ENCODE results near the gene CTNNA1.

CTNNA1 gene

GRCh38 chr5:138938526-138938925, 185.3 kb downstream of the CTNNA1 start:
- CTCF ChIA-PET = interaction anchor here (0.6 kb wide), 1 partner anchor 362 kb away, joined by 3 read pairs; no protein-coding TSS in a partner anchor
- H3K9me3 ChIP-seq (ENCODE audit: control insufficient read depth, insufficient read depth, low read depth, low read length) = no peaks in the 10 kb centered on the region
- H3K4me3 ChIP-seq (ENCODE audit: low read depth, low read length) = no peak overlapping the region
- no peak for TF ChIP-seq FEZF1 (tag by site-specific recombination; IDR thresholded peaks at IDR 0.05)
- TF ChIP-seq PRDM1 (tag by site-specific recombination; IDR thresholded peaks at IDR 0.05) = peak; percentile 40; the same call in 1 of the 2 replicates
- POLR2A ChIA-PET = no interaction called here
- no peaks in the 10 kb centered on the region for H3K4me1 ChIP-seq (ENCODE audit: control insufficient read depth, insufficient read depth, low read length)
- no peak overlapping the region for H3K27ac ChIP-seq (ENCODE audit: extremely low read depth, low read depth, low read length)
- H3K36me3 ChIP-seq (ENCODE audit: control insufficient read depth in 2 of 2, insufficient read depth in 1 of 2, low read length in 2 of 2) = peaks cover 0 to 26% of the 10 kb centered on the region in 2 experiments; a peak in 2 of 3 replicates

GRCh38 chr5:138942066-138942465, 188.8 kb downstream of the CTNNA1 start:
- ChIA-PET POLR2A (no interaction called here), CTCF (no interaction called here)
- H3K36me3 ChIP-seq (ENCODE audit: control insufficient read depth in 2 of 2, insufficient read depth in 1 of 2, low read length in 2 of 2) = peaks cover 0 to 7% of the 10 kb centered on the region in 2 experiments; a peak in 1 of 3 replicates
- no peak overlapping the region for H3K27ac ChIP-seq (ENCODE audit: extremely low read depth, low read depth, low read length)
- no peaks in the 10 kb centered on the region for H3K4me1 ChIP-seq (ENCODE audit: control insufficient read depth, insufficient read depth, low read length)
- TF ChIP-seq ZNF549 (tag by site-specific recombination; IDR thresholded peaks at IDR 0.05) (no peak), ZNF449 (tag by site-specific recombination; IDR thresholded peaks at IDR 0.05) (no peak), ZNF792 (tag by site-specific recombination; IDR thresholded peaks at IDR 0.05) (no peak), ZNF114 (tag by site-specific recombination; IDR thresholded peaks at IDR 0.05) (no peak), ZNF629 (tag by site-specific recombination; IDR thresholded peaks at IDR 0.05) (no peak), ZNF658 (tag by site-specific recombination; IDR thresholded peaks at IDR 0.05) (no peak), ZNF704 (tag by site-specific recombination; IDR thresholded peaks at IDR 0.05) (no peak), ZNF670 (tag by site-specific recombination; IDR thresholded peaks at IDR 0.05; ENCODE audit: low read depth) (no peak), ZNF24 (tag by site-specific recombination; IDR thresholded peaks at IDR 0.05) (no peak), ZNF175 (tag by site-specific recombination; IDR thresholded peaks at IDR 0.05) (no peak)
- TF ChIP-seq, protein P1, sequence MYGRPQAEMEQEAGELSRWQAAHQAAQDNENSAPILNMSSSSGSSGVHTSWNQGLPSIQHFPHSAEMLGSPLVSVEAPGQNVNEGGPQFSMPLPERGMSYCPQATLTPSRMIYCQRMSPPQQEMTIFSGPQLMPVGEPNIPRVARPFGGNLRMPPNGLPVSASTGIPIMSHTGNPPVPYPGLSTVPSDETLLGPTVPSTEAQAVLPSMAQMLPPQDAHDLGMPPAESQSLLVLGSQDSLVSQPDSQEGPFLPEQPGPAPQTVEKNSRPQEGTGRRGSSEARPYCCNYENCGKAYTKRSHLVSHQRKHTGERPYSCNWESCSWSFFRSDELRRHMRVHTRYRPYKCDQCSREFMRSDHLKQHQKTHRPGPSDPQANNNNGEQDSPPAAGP (tag by site-specific recombination; IDR thresholded peaks at IDR 0.05) = no peak
- TF ChIP-seq, protein P2, sequence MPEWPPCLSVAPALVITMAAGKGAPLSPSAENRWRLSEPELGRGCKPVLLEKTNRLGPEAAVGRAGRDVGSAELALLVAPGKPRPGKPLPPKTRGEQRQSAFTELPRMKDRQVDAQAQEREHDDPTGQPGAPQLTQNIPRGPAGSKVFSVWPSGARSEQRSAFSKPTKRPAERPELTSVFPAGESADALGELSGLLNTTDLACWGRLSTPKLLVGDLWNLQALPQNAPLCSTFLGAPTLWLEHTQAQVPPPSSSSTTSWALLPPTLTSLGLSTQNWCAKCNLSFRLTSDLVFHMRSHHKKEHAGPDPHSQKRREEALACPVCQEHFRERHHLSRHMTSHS (tag by site-specific recombination; IDR thresholded peaks at IDR 0.05) = no peak
- no peak overlapping the region for H3K4me3 ChIP-seq (ENCODE audit: low read depth, low read length)
- H3K9me3 ChIP-seq (ENCODE audit: control insufficient read depth, insufficient read depth, low read depth, low read length) = no peaks in the 10 kb centered on the region

DNA sequence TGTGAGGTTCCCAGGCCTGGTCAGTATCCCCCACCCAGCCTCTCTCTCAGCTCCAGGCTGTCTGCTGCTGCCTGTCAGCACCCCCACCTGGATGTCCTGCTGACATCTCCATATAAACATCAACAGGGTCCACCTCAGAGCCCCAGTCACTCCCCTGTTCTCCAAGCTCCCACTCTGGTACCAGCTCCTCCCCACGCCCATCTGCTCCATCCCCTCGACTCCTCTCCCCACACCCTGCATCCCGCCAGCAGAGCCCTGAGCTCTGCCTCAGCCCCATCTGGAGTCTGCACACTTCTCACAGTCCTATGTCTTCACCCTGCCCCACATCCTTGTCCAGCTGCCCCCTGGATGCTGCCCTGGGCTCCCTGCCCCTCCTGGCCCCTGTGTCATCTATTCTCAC, 189.6 kb downstream of the CTNNA1 start:
- Histone ChIP-seq H3K36me3 (ENCODE audit: control insufficient read depth in 2 of 2, insufficient read depth in 1 of 2, low read length in 2 of 2) (peaks cover 0 to 10% of the 10 kb centered on the region in 2 experiments; a peak in 1 of 3 replicates), H3K27ac (ENCODE audit: extremely low read depth, low read depth, low read length) (no peak overlapping the region), H3K9me3 (ENCODE audit: control insufficient read depth, insufficient read depth, low read depth, low read length) (no peaks in the 10 kb centered on the region), H3K4me1 (ENCODE audit: control insufficient read depth, insufficient read depth, low read length) (no peaks in the 10 kb centered on the region), H3K4me3 (ENCODE audit: low read depth, low read length) (no peak overlapping the region)
- ChIA-PET CTCF (no interaction called here), POLR2A (no interaction called here)
- TF ChIP-seq HOXC10 (CRISPR knock-in tag; IDR thresholded peaks at IDR 0.05) = no peak
- TF ChIP-seq ZSCAN30 (tag by site-specific recombination; IDR thresholded peaks at IDR 0.05) = no peak
- TF ChIP-seq ZNF148 (tag by site-specific recombination; IDR thresholded peaks at IDR 0.05; ENCODE audit: borderline replicate concordance) = no peak
- TF ChIP-seq ZIC2 (tag by site-specific recombination; IDR thresholded peaks at IDR 0.05) = peak; percentile 72
- no peak for TF ChIP-seq ZNF335 (tag by site-specific recombination; conservative IDR thresholded peaks at IDR 0.05)

Measured in HEK293 (cell line).